Large intestine (tissue), 3 donors: ENCODE measurements around the gene SYS1. TPM values are rescaled to one million over a fixed set of nuclear protein-coding genes. Genes with fewer than 3 reads are reported as not detected.
A peak's percentile ranks its signal among the peaks of the same experiment; 100 is the strongest.

Experiments used
- DNase-seq, 2 donors: peaks; one replicate each; pipeline versions ENCODE4 v3.0.0 to v3.0.0-alpha.2; 2013
- H3K27ac ChIP-seq: one replicate; pipeline ENCODE4 v1.5.1; 2013; ENCODE audit warnings: low read length
- H3K27me3 ChIP-seq: 2 replicates; pipeline ENCODE4 v1.6.1; 2013; ENCODE audit warnings: low read length; ENCODE audit not compliant: control insufficient read depth, insufficient read depth
- H3K36me3 ChIP-seq: 2 replicates; pipeline ENCODE4 v1.6.1; 2013; ENCODE audit warnings: low read length; ENCODE audit not compliant: control insufficient read depth, insufficient read depth
- H3K4me1 ChIP-seq: one replicate; pipeline ENCODE4 v1.6.1; 2013; ENCODE audit warnings: low read length; ENCODE audit not compliant: control insufficient read depth, insufficient read depth
- H3K4me3 ChIP-seq: one replicate; pipeline ENCODE4 v1.5.1; 2013; ENCODE audit warnings: low read length
- H3K9me3 ChIP-seq: one replicate; pipeline ENCODE4 v1.6.1; 2013; ENCODE audit warnings: mild to moderate bottlenecking, low read depth, low read length, moderate library complexity; ENCODE audit not compliant: control insufficient read depth
- WGBS: methylation state at CpG from one replicate; pipeline ENCODE4 v1.1.5; 2013; ENCODE audit warnings: low lambda C conversion rate; ENCODE audit not compliant: insufficient coverage; 5-methylcytosine and 5-hydroxymethylcytosine counted together
- polyA plus RNA-seq: library from polyadenylated mRNA; unstranded; fragments of 120-200 nt; gene quantifications from one replicate; pipeline ENCODE4 v1.2.1, GENCODE V29; 2013

Gene SYS1
- polyA plus RNA-seq, 1 donor = 31.7 TPM

- DNase-seq = no peak
- peaks cover 10% of the 10 kb centered on the region for H3K4me1 ChIP-seq
- H3K27me3 ChIP-seq = no peaks in the 10 kb centered on the region
- H3K4me3 ChIP-seq = no peak overlapping the region
- 50% methylated on average over 2 of the region's 9 CpGs for WGBS
- H3K36me3 ChIP-seq = no peaks in the 10 kb centered on the region
- H3K27ac ChIP-seq = no peak overlapping the region
- no peaks in the 10 kb centered on the region for H3K9me3 ChIP-seq
These were observed 8.3 kb upstream of the SYS1 start for GRCh38 chr20:45354423-45355208.

GRCh38 chr20:45355209-45356084 lies 7.5 kb upstream of the SYS1 start:
- H3K27me3 ChIP-seq = no peaks in the 10 kb centered on the region
- peak in 1 of 2 donors; percentile 63 for DNase-seq
- H3K36me3 ChIP-seq = no peaks in the 10 kb centered on the region
- no peaks in the 10 kb centered on the region for H3K9me3 ChIP-seq
- H3K4me3 ChIP-seq = no peak overlapping the region
- WGBS = no CpG with 5 or more reads among the region's 5 CpGs
- no peak overlapping the region for H3K27ac ChIP-seq
- peaks cover 10% of the 10 kb centered on the region for H3K4me1 ChIP-seq

GRCh38 chr20:45358282-45359068 lies 4.5 kb upstream of the SYS1 start:
- no CpG with 5 or more reads among the region's 10 CpGs for WGBS
- DNase-seq = peak in 1 of 2 donors; percentile 64
- no peaks in the 10 kb centered on the region for H3K27me3 ChIP-seq
- H3K36me3 ChIP-seq = no peaks in the 10 kb centered on the region
- no peak overlapping the region for H3K4me3 ChIP-seq
- no peak overlapping the region for H3K27ac ChIP-seq
- no peaks in the 10 kb centered on the region for H3K9me3 ChIP-seq
- H3K4me1 ChIP-seq = peaks cover 11% of the 10 kb centered on the region

- H3K4me3 ChIP-seq = no peak overlapping the region
- no peaks in the 10 kb centered on the region for H3K9me3 ChIP-seq
- H3K4me1 ChIP-seq = peaks cover 16% of the 10 kb centered on the region
- no peaks in the 10 kb centered on the region for H3K27me3 ChIP-seq
- DNase-seq = no peak
- WGBS = 80% methylated on average over 1 of the region's 7 CpGs
- H3K36me3 ChIP-seq = no peaks in the 10 kb centered on the region
- H3K27ac ChIP-seq = no peak overlapping the region
These were observed 3.9 kb upstream of the SYS1 start for GRCh38 chr20:45359069-45359405.

- Histone ChIP-seq H3K36me3 (no peaks in the 10 kb centered on the region), H3K4me1 (peaks cover 17% of the 10 kb centered on the region), H3K27ac (no peak overlapping the region), H3K9me3 (no peaks in the 10 kb centered on the region), H3K27me3 (no peaks in the 10 kb centered on the region), H3K4me3 (no peak overlapping the region)
- WGBS = no CpG with 5 or more reads among the region's 9 CpGs
- DNase-seq = peak in 1 of 2 donors; percentile 63
These were observed 3.4 kb upstream of the SYS1 start for GRCh38 chr20:45359406-45360148.

- Histone ChIP-seq H3K27ac (no peak overlapping the region), H3K4me1 (peaks cover 17% of the 10 kb centered on the region), H3K4me3 (no peak overlapping the region), H3K9me3 (no peaks in the 10 kb centered on the region), H3K36me3 (peaks cover 14% of the 10 kb centered on the region), H3K27me3 (no peaks in the 10 kb centered on the region)
- DNase-seq = no peak
- no CpG with 5 or more reads among the region's 6 CpGs for WGBS
These were observed 1.2 kb upstream of the SYS1 start for GRCh38 chr20:45361793-45362192.

GRCh38 chr20:45363611-45364492 lies 896 bp downstream of the SYS1 start:
- Histone ChIP-seq H3K27ac (peak overlapping the region; percentile 96), H3K27me3 (no peaks in the 10 kb centered on the region), H3K4me1 (peaks cover 15% of the 10 kb centered on the region), H3K4me3 (peak overlapping the region; percentile 83), H3K9me3 (no peaks in the 10 kb centered on the region), H3K36me3 (peaks cover 30% of the 10 kb centered on the region)
- DNase-seq = peak in 1 of 2 donors; percentile 55
- 0% methylated on average over 1 of the region's 23 CpGs for WGBS

GRCh38 chr20:45365444-45365970 lies 2.6 kb downstream of the SYS1 start:
- Histone ChIP-seq H3K9me3 (no peaks in the 10 kb centered on the region), H3K4me3 (no peak overlapping the region), H3K27ac (no peak overlapping the region), H3K4me1 (peaks cover 17% of the 10 kb centered on the region), H3K27me3 (no peaks in the 10 kb centered on the region), H3K36me3 (peaks cover 30% of the 10 kb centered on the region)
- no CpG with 5 or more reads among the region's 5 CpGs for WGBS
- no peak for DNase-seq

GRCh38 chr20:45366192-45366591 lies 3.2 kb downstream of the SYS1 start:
- no peak overlapping the region for H3K27ac ChIP-seq
- H3K27me3 ChIP-seq = no peaks in the 10 kb centered on the region
- H3K9me3 ChIP-seq = no peaks in the 10 kb centered on the region
- no peak for DNase-seq
- H3K4me1 ChIP-seq = peaks cover 22% of the 10 kb centered on the region
- H3K4me3 ChIP-seq = no peak overlapping the region
- WGBS = no CpG with 5 or more reads among the region's 1 CpG
- H3K36me3 ChIP-seq = peaks cover 30% of the 10 kb centered on the region
